ENCODE measurements around the gene RND3.

Gene RND3

DNA sequence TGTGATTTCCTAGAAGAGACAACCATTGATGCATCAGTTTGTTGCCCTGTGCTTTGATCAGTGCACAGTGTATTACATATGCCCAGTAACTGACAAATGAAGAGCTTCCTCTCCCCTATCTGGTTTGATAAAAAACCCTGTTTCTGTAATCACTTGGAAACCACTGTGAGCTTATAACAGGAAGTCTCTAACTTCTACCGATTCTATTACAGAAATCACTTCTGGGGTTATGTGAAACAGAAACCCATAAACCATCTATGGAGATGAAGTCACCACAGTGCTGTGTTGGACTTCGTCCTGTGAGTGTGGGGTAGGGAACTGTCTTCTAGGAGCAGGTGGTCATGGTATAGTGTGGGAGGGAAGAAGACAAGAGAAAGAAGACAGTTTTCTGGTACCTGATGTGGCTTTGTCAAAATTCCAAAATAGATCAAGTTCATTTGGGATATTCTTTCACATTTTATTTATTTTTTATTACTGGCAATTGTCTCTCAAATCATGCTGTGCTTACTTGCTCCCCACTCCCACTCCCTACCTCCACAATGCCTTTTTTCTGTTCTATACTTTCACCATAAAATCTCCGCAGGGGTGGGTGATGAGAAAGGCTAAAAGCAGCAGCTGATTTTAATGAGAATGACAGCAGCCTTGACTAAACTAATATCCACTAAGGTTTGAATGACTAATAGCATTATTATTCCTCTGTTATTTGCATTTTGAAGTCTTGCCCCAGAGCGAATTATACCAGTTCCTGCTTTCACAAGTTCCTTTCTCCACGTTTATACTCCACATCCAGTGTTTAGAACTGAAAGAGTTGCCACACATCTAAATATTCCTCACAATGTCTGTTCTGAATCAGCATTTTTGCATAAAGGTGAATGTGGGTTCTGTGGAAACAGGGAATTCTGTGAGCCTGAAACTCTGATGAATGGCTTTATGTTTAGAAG lies 41.7 kb upstream of the RND3 start:
- TF ChIP-seq, protein P1, sequence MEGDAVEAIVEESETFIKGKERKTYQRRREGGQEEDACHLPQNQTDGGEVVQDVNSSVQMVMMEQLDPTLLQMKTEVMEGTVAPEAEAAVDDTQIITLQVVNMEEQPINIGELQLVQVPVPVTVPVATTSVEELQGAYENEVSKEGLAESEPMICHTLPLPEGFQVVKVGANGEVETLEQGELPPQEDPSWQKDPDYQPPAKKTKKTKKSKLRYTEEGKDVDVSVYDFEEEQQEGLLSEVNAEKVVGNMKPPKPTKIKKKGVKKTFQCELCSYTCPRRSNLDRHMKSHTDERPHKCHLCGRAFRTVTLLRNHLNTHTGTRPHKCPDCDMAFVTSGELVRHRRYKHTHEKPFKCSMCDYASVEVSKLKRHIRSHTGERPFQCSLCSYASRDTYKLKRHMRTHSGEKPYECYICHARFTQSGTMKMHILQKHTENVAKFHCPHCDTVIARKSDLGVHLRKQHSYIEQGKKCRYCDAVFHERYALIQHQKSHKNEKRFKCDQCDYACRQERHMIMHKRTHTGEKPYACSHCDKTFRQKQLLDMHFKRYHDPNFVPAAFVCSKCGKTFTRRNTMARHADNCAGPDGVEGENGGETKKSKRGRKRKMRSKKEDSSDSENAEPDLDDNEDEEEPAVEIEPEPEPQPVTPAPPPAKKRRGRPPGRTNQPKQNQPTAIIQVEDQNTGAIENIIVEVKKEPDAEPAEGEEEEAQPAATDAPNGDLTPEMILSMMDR (IDR thresholded peaks at IDR 0.05; ENCODE audit: low read depth, low read length, missing control alignments), result no peak
- H3K4me3 ChIP-seq (ENCODE audit: low read depth, low read length), result no peak overlapping the region
- DNase-seq (ENCODE audit: low read depth), result no peak
- in situ Hi-C loops (cut with HindIII; ENCODE audit: low sequenced_read_pairs), result no loop called here

- TF ChIP-seq, protein P1 (IDR thresholded peaks at IDR 0.05; ENCODE audit: low read depth, low read length, missing control alignments), result no peak
- peak; percentile 71 for DNase-seq (ENCODE audit: low read depth)
- H3K4me3 ChIP-seq (ENCODE audit: low read depth, low read length), result no peak overlapping the region
- in situ Hi-C loops (cut with HindIII; ENCODE audit: low sequenced_read_pairs), result no loop called here
These were observed 39.4 kb upstream of the RND3 start for GRCh38 chr2:150526827-150527226.

DNA sequence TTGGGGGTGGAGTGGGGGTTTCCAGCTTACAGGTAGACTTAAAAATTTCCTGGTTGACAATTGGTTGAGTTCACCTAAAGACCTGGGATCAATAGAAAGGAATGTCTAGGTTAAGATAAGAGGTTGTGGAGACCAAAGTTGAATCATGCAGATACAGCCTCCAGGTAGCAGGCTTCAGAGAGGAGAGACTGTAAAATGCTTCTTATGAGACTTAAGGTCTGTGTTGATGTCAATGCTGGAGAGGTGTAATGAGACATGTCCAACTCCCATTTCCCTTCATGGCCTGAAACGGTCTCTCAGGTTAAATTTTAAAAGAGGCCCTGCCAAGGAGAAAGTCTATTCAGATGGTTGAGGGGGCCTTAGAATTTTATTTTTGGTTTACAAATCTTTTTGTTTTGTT lies 38.5 kb upstream of the RND3 start:
- in situ Hi-C loops (cut with HindIII; ENCODE audit: low sequenced_read_pairs), result no loop called here
- TF ChIP-seq, protein P1 (IDR thresholded peaks at IDR 0.05; ENCODE audit: low read depth, low read length, missing control alignments), result no peak
- DNase-seq (ENCODE audit: low read depth), result no peak

GRCh38 chr2:150522269-150522668 lies 34.8 kb upstream of the RND3 start:
- TF ChIP-seq, protein P1 (IDR thresholded peaks at IDR 0.05; ENCODE audit: low read depth, low read length, missing control alignments), result no peak
- in situ Hi-C loops (cut with HindIII; ENCODE audit: low sequenced_read_pairs), result no loop called here
- no peak overlapping the region for H3K4me3 ChIP-seq (ENCODE audit: low read depth, low read length)
- no peak for DNase-seq (ENCODE audit: low read depth)

More for the DNA sequence above, 38.5 kb upstream of the RND3 start:
- no peak overlapping the region for H3K4me3 ChIP-seq (ENCODE audit: low read depth, low read length)

DNA sequence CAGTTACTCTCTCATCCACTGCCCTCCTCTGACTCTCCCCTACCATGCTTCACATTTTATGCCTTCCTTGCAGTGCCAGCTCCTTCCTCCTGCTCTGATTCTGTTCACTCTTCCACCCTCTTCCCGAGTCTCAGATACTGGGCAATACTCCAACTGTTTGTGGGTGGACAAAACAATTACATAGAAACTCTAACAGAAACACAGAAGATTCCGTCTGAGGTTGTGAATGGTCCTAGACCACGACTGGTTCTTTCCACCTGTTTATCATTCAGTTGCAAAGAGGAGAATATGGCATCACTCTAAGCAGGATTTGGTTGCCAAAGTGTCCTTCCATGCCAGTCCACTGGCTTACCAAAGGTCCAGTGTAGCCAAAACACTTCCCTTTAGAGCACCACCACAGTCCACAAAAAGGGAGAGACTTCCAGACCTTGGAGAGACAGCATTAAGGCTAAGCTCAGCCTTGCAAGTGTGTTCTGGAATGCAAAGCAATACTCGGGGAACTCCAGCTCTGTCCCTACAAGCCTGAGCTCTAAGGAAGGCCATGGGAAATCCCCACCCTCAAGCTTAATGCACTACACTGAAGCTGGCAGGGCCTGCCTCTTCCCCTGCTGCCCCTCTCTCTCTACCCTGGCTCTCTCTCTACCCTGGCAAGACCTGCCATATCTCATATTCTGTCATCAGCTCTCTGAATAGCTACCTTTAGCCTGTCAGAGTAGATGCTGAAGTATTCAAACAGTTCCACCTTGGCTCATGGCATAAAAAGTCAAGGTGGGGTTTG lies 33.6 kb upstream of the RND3 start:
- peak; percentile 69 for DNase-seq (ENCODE audit: low read depth)
- in situ Hi-C loops (cut with HindIII; ENCODE audit: low sequenced_read_pairs), result no loop called here
- TF ChIP-seq, protein P1 (IDR thresholded peaks at IDR 0.05; ENCODE audit: low read depth, low read length, missing control alignments), result no peak
- H3K4me3 ChIP-seq (ENCODE audit: low read depth, low read length), result no peak overlapping the region

GRCh38 chr2:150520033-150520432 lies 32.6 kb upstream of the RND3 start:
- TF ChIP-seq, protein P1 (IDR thresholded peaks at IDR 0.05; ENCODE audit: low read depth, low read length, missing control alignments), result no peak

More at GRCh38 chr2:150520033-150520432, 32.6 kb upstream of the RND3 start:
- in situ Hi-C loops (cut with HindIII; ENCODE audit: low sequenced_read_pairs), result no loop called here
- H3K4me3 ChIP-seq (ENCODE audit: low read depth, low read length), result no peak overlapping the region
- no peak for DNase-seq (ENCODE audit: low read depth)

All from astrocyte of the cerebellum (primary cell).